NCI-H2081 treated with DMSO at 0.1 percent for 48 hours (cell line): ENCODE data around the gene SQOR.

ENCODE experiments used
- DNase-seq: peaks from one replicate; lab custom pipeline; 2025; lab: John Stamatoyannopoulos, UW

The SQOR gene

DNA sequence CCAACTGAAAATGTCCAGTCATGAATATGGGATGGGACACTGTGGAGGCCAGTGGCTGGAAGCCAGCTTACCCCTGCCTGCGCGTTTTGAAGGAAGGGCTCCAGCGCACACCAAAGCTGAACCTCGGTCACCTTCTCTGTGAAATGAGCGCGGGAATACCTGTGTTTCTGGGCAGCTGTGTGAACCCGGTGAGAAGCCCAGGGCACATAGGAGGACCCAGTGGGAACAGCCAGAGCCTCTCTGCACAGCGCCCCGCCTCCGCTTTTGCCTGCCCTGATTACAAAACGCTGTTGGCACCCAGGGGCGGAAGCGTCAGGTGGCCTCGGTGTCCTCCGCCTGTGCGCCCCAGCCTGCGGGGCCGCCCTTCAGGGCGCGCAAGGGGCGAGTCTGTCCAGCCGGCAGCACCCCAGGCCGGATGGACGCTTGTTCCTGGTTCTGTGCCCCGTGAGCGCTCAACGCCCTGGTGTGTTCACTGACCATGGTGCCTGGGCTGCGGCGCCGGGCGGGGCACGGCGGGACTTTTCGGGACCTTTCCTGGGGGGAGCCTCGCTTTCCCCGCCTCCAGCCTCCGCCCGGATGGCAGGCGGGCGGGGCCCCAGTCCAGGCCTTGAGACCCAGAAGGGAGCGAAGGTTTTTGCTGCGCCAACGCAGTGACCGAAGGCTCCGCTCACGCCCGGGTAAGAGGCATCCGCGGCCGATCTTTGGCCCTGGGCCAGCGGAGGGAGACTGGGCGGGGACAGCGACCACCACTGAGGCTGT lies at the start of gene SQOR:
TSS of gene SQOR (plus strand) at position 598 of the 759 bp plus-strand sequence. CDS start 23,895 bp downstream, outside the sequence.
- DNase-seq = no peak

DNA sequence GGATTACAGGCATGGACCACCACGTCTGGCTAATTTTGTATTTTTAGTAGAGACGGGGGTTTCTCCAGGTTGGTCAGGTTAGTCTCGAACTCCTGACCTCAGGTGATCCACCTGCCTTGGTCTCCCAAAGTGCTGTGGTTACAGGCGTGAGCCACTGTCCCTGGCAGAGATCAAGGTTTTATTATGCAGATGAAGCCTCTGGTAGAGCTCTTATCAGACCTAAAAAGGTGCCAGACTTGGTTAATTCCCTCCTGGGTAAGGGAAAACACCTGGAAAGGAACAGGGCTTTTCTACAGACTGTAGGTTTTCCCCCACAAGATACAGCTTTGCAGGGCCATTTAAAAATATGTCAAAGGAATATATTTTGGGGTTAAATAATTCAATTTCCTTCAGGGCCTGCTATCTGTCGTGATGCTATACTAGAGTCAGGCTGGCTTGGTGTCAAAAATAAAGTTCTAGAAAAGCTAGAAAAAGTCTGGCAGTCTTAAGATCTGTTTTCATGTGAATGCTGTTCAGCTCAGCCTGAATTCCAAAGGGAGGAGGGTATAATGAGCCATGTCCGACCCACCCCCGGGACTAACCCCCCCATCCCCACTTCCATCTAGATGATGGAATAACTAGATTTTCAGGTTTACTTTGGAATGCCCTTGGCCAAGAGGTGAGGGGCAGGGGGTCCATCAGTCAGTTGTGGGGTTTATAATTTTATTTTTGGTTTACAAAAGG lies 49.6 kb upstream of the SQOR start:
- DNase-seq = no peak

DNA sequence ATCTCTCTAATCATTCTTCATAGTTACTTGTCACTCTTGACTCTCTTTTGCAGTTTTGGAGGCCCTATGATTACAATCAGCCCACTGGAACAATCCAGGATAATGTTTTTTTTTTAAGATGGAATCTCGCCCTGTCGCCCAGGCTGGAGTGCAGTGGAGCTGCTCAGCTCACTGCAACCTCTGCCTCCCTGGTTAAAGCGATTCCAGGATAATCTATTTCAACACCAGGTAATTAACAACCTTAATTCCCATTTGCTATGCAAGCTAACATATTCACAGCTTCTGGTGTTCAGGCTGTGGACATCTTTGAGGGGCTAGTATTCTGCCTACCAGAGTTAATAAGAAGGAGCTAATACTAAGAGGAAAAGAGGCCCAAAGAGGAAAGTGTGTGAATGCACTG lies 48.7 kb upstream of the SQOR start:
- DNase-seq = no peak

DNA sequence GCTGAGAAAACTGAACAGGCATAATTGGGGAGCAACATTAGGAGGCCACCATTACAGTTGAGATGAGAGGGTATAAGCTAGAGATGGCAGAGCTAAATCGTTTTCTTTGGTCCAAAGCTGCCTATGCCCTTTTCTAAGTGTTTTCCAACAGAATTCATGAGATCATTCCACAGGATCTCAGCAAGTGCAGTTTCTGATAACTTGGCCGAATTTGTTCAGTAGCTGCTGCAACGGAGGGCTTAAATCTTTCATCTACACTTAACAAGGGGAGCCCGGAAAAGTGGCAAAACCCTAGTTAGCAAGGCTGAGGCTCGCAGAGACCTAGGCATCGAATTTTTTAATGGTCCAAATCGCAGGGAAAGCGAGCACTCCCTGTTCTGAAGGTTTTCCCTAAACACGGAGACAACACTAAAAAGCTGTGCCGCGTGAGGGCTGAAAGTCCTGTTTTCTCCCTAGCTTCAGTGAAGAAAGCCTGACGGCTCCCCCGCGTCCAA lies 48.2 kb upstream of the SQOR start:
- DNase-seq = peak; percentile 20

DNA sequence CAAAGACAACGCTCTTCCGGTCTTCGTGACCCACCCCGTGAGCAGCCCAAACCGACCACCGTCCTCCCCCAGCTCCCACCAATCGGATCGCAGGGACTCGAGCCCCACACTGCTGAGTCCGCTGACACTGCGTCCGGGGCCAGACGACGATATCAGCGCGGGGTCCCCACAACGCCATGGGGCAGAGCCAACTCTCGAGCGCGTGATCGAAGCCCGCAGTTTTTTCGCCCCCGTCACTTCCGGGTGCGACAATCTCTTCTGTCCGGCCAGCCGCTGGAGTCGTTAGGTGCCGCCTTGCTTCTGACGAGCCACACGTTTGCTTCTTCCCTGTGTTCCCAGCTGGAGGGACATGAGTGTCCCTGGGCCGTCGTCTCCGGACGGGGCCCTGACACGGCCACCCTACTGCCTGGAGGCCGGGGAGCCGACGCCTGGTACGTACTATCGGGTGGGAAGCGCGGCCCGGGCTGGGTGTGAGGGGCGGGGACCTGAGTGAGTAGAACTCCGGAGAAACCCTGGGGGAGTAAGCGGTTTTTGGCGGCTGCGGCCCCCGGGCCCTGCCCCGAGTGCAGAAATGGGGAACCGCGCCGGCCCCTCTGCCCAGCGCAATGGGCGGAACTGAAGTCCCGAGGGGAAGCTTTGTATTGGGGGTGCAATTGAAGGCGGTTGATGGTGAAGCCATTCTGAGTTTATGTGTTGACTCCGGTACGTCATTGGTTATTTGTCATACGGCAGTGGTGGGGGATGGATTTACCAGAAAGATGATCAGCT lies 47.5 kb upstream of the SQOR start, which contains the start of gene BLOC1S6:
TSS of gene BLOC1S6 (plus strand) at position 285 of the 768 bp plus-strand sequence. CDS start at position 350, 65 bp downstream.
- DNase-seq = peak; percentile 72

DNA sequence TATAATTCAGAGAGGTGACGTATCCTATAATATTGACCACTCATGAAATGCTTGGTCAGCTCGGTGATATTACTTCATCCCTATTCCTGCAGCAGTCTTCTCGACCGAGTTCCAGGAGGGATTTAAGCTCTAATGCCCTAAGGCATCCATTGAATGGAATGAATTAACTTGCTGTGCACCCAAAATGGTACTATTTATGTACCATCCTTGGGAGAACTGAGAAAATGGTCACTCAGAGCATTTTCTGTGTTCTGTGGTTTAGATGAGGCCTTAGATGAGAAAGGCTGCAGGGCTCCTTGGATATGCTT lies 47.0 kb upstream of the SQOR start:
- DNase-seq = no peak

DNA sequence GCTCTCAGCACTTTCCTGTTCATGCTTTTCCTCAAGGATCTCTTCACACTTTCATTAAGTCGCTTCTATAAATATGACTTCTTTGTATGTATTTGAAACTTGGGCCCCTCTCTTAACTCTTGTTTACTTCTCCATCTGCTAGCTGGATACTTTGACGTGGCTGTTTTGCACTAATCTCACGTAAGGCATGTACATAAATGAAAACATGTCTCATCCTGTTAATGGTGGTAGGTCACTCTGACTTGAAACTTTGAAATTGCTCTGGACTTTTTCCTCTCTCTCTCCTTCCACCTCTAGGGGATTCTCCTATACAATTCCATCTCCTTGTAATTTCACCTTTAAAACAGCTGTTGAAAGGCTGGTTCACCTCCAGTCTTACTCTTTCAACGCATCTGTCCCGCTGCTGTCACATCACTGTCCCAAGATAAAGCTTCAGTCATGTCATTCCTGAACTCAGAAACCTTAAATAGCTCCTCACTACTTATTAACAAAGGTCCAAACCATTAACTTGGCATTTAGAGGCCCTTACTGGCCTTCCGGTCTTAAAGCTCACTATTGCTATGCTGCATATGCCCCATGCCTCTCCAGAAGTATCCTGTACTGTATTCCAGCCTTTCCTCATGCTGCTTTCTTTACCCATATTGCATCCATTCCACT lies 46.5 kb upstream of the SQOR start:
- DNase-seq = no peak

DNA sequence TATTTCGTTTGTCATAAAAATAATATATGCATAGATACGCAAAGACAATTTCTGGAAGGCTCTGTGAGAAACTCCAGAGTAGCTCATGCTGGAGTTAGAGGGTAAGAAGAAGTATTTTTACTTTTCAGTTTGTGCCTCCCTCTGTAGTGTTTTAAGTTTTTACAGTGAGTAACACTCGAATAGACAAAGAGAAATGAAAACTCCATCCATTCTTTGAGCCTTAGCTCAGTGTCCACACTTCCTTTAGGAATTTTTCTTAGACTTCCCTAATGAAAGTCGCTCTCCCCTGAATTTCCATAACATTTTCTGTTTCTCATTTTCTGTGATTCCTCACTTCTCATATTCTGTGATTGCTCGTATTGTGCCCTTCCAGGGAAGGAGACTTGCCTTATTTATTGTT lies 45.6 kb upstream of the SQOR start:
- no peak for DNase-seq

DNA sequence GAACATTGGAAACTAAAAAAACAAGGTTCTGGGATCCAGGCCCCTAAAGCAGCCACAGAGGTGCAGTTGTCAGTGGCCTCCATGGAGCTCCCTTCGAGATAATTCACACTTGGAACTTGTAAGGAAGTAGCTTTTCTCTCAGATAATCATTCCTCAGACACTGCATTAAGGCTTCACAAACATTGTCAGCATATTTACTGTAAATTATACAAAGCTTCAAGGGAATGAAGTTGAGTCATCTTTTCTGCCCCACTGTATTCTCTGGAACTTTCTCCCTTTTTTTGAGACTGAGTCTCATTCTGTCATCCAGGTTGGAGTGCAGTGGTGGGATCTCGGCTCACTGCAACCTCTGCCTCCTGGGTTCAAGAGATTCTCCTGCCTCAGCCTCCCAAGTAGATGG lies 40.5 kb upstream of the SQOR start:
- no peak for DNase-seq

DNA sequence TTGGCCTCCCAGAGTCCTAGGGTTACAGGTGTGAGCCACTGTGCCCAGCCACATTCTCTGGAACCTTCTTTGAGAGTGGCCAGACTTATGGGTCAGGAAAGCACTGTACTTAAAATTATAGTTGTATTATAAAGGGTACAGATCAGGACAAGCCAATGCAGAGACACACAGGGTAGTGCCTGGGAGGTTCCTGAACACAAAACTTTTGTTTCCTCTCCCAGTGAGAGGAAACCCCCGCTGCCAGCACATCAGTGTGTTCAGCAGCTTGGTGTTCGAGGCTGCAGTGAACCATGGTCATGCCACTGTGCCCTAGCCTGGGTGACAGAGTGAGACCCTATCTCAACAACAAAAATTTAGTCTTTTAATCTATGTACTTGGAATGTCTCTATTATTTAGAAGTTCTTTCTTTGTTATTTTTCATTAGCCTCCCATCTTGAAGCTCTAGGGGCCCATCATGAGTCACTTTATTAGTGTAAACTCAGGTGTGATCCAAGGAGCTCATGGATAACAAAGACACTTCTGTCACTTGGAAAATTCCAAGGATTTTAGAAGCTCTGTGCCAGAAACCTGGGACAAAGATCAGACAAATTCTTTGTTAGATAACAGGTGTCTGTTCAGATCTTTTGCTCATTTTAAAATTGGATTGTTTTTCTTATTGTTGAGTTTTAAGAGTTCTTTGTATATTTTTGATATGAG lies 39.8 kb upstream of the SQOR start:
- no peak for DNase-seq

DNA sequence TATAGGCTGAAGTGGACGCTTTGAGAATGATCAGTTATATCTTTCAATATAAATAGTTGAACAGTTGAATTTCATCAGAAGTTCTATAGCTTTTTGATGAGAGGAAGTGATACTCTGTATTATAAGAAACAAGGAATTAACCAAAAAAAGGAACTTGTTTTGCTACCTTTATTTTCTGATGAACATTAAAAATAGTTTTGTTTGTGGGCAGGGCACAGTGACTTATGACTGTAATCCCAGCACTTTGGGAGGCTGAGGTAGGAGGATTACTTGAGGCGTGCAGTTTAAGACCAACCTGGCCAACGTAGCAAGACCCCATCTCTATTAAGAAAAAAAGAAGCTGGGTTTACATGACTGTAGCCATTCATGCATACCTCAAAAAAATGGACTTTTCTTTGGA lies 30.9 kb upstream of the SQOR start:
- DNase-seq = no peak

DNA sequence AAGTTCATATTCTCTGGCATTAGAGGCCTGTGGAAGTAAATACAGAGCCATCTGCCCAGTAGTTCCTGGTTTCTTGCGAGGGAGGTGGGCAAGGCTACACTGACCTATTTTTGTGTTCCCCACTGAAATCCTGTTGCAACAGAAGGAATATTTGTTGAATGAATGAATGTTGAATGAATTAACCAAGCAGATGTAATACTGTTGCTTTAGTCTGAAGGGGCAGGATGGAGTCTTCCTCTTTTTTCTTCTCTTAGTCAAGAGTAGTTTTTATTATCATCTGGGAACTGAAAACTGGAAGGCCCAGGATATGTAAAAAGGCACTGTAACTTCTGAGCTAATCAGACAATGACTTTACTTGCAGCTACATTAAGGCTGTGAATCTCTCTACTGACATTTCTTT lies 30.5 kb upstream of the SQOR start:
- no peak for DNase-seq

DNA sequence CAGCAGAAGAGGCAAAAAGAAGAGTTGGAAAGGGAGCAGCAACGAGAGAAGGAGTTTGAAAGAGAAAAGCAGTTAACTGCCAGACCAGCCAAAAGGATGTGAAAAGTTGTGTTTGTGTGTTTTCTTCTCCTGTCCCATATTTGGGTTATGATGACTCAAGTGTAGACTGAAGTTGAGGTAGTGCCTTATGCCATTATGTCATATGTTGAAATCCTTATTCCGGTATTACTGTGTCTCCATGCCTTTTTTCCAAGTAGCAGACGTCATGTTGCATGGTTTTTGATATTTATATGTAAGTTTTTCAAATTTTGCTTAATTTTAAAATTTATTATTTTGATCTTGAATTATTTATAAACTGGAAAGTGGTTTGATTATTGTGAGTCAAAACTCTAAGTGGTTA lies 28.4 kb upstream of the SQOR start:
- no peak for DNase-seq

DNA sequence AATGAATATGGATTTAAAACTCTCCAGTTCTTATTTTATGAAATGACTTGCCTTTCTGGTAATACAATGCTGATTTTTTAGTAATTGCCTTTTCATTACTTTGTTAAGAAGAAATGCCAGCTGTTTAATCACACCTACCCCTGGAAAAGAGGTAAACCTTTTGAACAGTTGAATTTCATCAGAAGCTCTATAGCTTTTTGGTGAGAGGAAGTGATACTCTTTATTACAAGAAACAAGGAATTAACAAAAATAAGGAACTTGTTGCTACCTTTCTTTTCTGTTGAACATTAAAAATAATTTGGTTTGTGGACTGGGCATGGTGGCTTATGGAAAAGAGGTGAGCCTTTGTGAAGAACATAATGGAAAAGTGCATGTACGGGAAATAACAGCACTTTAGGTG lies 28.0 kb upstream of the SQOR start:
- no peak for DNase-seq

DNA sequence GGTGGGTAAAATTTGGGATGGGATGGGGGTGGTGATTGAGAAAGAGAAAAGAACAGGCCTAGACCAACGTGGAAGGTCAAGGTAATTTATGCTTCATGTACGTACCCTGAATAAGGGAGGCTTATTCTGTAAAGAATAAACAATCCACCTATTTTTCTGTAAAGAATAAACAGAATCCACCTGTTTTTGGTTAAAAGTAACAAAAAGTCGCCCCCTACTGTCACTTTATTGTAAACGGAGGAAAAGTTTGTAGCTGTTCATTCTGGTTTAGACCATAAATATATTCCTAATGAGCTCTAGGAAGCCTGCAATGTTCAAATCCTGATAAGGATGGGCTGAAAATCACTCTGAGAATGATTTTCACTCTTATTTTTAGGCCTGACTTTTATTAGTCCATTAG lies 23.5 kb upstream of the SQOR start:
- no peak for DNase-seq

DNA sequence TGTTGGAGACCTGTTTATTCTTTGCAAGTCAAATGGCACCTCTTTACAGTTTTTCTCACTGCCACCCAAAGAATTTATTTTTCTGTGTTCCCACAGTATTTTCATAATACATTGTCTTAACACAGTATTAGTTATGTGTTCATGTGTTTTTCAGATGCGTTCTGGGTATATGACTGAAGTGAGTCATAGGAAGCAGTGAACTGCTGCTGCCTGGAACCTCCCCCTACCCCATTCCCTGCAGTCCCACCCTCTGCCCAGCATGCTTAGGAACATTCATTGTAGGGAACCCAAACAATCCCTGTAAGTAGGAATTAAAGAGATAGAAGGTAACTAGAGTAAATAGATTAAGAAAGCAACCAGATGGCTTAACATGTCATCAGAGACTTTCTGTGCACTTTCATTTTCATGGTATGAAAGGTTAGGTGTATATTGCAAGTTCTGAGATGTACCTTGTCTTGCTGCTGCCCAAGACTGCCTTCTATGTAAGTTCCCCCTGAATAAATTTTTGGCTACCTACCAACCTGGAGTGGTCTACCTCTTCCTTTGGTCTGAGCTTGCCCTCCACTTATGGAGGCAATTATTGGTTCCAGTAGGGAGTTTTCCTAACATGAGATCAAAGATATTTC lies 21.9 kb upstream of the SQOR start:
- DNase-seq = no peak

DNA sequence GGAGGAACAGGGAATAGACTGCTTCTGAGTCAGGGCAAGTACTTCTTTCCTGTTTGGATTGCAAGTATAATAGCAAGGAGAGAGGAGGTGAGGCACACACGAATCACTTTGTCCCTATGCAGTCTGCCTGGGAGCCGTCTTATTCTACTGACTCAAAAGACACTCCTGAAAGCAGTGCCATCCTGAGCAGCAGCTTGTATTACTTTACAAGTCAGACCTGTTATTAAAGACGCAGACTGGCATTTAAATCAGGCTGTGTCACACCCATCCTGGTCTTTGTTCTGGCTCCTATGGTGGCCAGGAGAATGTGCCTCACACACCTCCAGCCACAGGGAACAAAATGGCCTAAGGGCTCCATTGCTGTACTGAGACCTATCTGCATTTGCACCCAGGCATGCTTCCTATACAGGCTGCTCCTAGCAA lies 17.9 kb upstream of the SQOR start:
- DNase-seq = no peak

DNA sequence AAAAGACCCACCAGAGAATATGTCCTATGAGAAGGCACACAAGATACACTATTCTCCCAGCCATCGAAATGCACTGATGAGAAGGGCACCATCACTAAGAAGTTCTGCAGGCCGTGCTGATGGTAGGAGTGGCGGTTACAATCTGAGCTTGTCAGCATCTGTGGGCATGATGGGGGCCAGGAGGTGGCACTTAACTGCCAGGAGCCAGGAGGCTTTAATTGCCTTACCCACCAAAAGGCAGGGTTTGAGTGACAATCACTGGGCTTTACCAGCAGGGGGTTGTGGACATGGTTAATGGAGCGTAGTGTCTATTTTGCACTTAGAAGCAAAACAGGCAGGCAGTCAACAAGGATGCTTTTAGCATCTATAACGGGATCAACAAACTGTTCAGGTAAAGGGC lies 16.0 kb upstream of the SQOR start:
- DNase-seq = no peak

DNA sequence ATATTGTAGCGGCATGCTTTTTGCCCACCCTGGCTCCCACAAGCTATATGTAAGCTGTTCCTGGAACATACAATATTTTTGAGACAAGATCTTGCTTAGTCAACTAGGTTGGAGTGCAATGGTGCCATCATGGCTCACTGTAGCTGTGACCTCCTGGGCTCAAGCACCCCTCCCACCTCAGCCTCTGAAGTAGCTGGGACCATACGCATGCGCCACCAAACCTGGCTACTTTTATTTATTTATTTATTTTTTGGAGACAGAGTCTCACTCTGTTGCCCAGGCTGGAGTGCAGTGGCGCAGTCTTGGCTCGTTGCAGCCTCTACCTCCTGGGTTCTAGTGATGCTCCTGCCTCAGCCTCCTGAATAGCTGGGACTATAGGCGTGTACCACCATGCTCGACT lies 6.7 kb upstream of the SQOR start:
- no peak for DNase-seq

DNA sequence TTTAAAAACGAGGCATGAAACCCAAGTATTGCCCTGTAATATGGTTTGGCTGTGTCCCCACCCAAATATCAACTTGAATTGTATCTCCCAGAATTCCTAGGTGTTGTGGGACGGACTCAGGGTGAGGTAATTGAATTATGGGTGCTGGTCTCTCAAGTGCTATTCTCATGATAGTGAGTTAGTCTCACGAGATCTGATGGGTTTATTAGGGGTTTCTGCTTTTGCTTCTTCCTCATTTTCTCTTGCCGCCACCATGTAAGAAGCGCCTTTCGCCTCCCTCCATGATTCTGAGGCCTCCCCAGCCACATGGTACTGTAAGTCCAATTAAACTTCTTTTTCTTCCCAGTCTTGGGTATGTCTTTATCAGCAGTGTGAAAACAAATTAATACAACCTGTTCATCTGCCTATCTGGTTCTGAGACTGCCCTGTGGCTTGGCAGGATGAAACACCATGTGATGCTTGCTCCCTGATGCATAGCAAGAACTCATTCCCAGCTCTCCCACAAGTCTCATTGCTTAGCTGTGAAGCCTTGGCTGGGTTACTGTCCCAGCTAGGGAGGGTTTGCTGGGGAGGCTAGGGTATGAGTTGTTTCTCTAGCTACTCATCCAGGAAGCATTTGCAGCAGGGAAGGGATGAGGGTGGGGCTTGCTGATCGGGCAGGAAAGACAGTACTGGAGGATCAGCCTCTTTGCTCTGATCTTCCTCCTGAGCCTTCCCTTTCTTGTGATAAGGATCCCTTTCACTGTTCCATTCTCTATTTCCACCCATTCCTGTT lies 3.7 kb upstream of the SQOR start:
- DNase-seq = no peak
